Gastroesophageal sphincter (tissue), 2 donors: Measurements from ENCODE around the gene MAP1LC3B.

Source experiments
- EP300 ChIP-seq: sonication (generic); formaldehyde crosslinking; IDR thresholded peaks from one replicate; pipeline ENCODE4 v1.6.1; 2017; ENCODE audit warnings: antibody characterized with exemption, mild to moderate bottlenecking
- POLR2AphosphoS5 ChIP-seq: sonication (generic); formaldehyde crosslinking; IDR thresholded peaks from one replicate; pipeline ENCODE4 v1.6.1; 2017; ENCODE audit warnings: antibody characterized with exemption

GRCh38 chr16:87375426-87376135 is 16.6 kb upstream of the MAP1LC3B start:
- TF ChIP-seq EP300, result no peak
- TF ChIP-seq POLR2AphosphoS5, result no peak
